SK-N-SH (cell line): ENCODE measurements around the gene AXL. TPM values are rescaled to one million over a fixed set of nuclear protein-coding genes. Genes with fewer than 3 reads are reported as not detected.
A peak's percentile ranks its signal among the peaks of the same experiment; 100 is the strongest.

Source experiments
- CTCF ChIA-PET: fragments of 300-600, 350-600 bp; formaldehyde crosslinking; extraction: SDS; loops from one replicate; lab custom pipeline; 2021; lab: Yijun Ruan, JAX
- POLR2A ChIA-PET: fragments of 350-600 bp; sonication (Branson Sonifier 250); formaldehyde crosslinking; extraction: SDS; loops from one replicate; lab custom pipeline; 2020; ENCODE audit warnings: antibody characterized with exemption, inconsistent platforms; lab: Yijun Ruan, JAX
- DNase-seq: peaks from one replicate; pipeline ENCODE4 v3.0.0; 2012
- H2AFZ ChIP-seq: fragments of 200-600 bp; sonication (generic); 2 replicates; pipeline ENCODE4 v1.8.1; 2016; ENCODE audit warnings: antibody characterized with exemption, mild to moderate bottlenecking, low read depth
- H3F3A ChIP-seq: fragments of 200-600 bp; sonication (generic); replicated peaks from 2 replicates; pipeline ENCODE3; 2016; ENCODE audit warnings: antibody characterized with exemption, mild to moderate bottlenecking; ENCODE audit not compliant: insufficient read depth
- H3K27ac ChIP-seq, 2 experiments: fragments of 200-500 bp in 1 of 2; fragments of 200-600 bp in 1 of 2; sonication (Bioruptor generic) in 1 of 2; sonication (generic), shearing (Covaris generic) in 1 of 2; 2 replicates each; pipeline versions ENCODE4 v1.5.1 to v1.6.1; 2014 to 2016; ENCODE audit warnings: low read depth in 2 of 2, inconsistent platforms in 1 of 2, low read length in 1 of 2, mild to moderate bottlenecking in 1 of 2, mixed read lengths in 1 of 2
- H3K27me3 ChIP-seq: fragments of 200-600 bp; sonication (generic), shearing (Covaris generic); 2 replicates; pipeline ENCODE4 v1.6.1; 2016; ENCODE audit warnings: mixed run types; ENCODE audit not compliant: insufficient read depth
- H3K36me3 ChIP-seq, 2 experiments: fragments of 200-500 bp in 1 of 2; fragments of 200-600 bp in 1 of 2; sonication (Bioruptor generic) in 1 of 2; sonication (generic) in 1 of 2; replicated peaks in 1 of 2; 2 replicates each; pipeline versions ENCODE3 to v1.5.1; 2014 to 2016; ENCODE audit warnings: low read length in 1 of 2, mild to moderate bottlenecking in 1 of 2; ENCODE audit not compliant: insufficient read depth in 2 of 2, control insufficient read depth in 1 of 2
- H3K4me1 ChIP-seq, 2 experiments: fragments of 200-500 bp in 1 of 2; fragments of 200-600 bp in 1 of 2; sonication (Bioruptor generic) in 1 of 2; sonication (generic), shearing (Covaris generic) in 1 of 2; 2 replicates each; pipeline versions ENCODE4 v1.5.1 to v1.6.1; 2014 to 2016; ENCODE audit warnings: low read depth in 1 of 2, low read length in 1 of 2, mixed run types in 1 of 2; ENCODE audit not compliant: insufficient read depth in 2 of 2, control insufficient read depth in 1 of 2
- H3K4me2 ChIP-seq: fragments of 200-600 bp; sonication (generic), shearing (Covaris generic); 2 replicates; pipeline ENCODE4 v1.6.1; 2017; ENCODE audit warnings: mixed run types
- H3K4me3 ChIP-seq, 2 experiments: fragments of 200-500 bp in 1 of 2; fragments of 200-600 bp in 1 of 2; sonication (Bioruptor generic) in 1 of 2; sonication (generic), shearing (Covaris generic) in 1 of 2; 2 replicates each; pipeline versions ENCODE4 v1.5.1 to v1.8.1; 2014 to 2016; ENCODE audit warnings: low read depth in 2 of 2, inconsistent platforms in 1 of 2, low read length in 1 of 2, mild to moderate bottlenecking in 1 of 2, mixed read lengths in 1 of 2, moderate library complexity in 1 of 2
- H3K79me2 ChIP-seq: fragments of 200-600 bp; sonication (generic); 2 replicates; pipeline ENCODE4 v1.8.1; 2017; ENCODE audit warnings: mild to moderate bottlenecking; ENCODE audit not compliant: insufficient read depth
- H3K9ac ChIP-seq: fragments of 200-600 bp; sonication (generic); 2 replicates; pipeline ENCODE4 v1.6.1; 2017; ENCODE audit warnings: mixed run types
- H3K9me2 ChIP-seq: fragments of 200-600 bp; sonication (generic); 2 replicates; pipeline ENCODE4 v1.6.1; 2017; ENCODE audit warnings: mixed run types
- H3K9me3 ChIP-seq: fragments of 200-600 bp; sonication (generic); 2 replicates; pipeline ENCODE4 v1.6.1; 2017; ENCODE audit warnings: mixed run types, mild to moderate bottlenecking, moderate library complexity
- H4K20me1 ChIP-seq: fragments of 200-600 bp; sonication (generic); 2 replicates; pipeline ENCODE4 v1.6.1; 2017; ENCODE audit warnings: mild to moderate bottlenecking, mixed run types; ENCODE audit not compliant: insufficient read depth
- ELF1 ChIP-seq: IDR thresholded peaks from 2 replicates; pipeline ENCODE4 v1.4.0; 2012
- GABPA ChIP-seq: IDR thresholded peaks from 2 replicates; pipeline ENCODE4 v1.4.0; 2012; ENCODE audit warnings: low read depth, mild to moderate bottlenecking
- JUND ChIP-seq: IDR thresholded peaks from 2 replicates; pipeline ENCODE4 v1.4.0; 2012
- NFIC ChIP-seq: IDR thresholded peaks from 2 replicates; pipeline ENCODE4 v1.4.0; 2012; ENCODE audit warnings: borderline replicate concordance
- RAD21 ChIP-seq: IDR thresholded peaks from 2 replicates; pipeline ENCODE4 v1.6.1; 2012; ENCODE audit warnings: mild to moderate bottlenecking, low read length
- RFX5 ChIP-seq: IDR thresholded peaks from 2 replicates; pipeline ENCODE4 v1.6.1; 2012; ENCODE audit warnings: mild to moderate bottlenecking, improper control_type of control experiment, low read length
- SIN3A ChIP-seq: IDR thresholded peaks from 2 replicates; pipeline ENCODE4 v1.6.1; 2012; ENCODE audit warnings: low read depth, mild to moderate bottlenecking, low read length, moderate library complexity, borderline replicate concordance
- SMC3 ChIP-seq: IDR thresholded peaks from 2 replicates; pipeline ENCODE4 v1.6.1; 2012; ENCODE audit warnings: low read depth, low read length, improper control_type of control experiment
- WGBS: methylation state at CpG from one replicate; pipeline ENCODE4 v1.1.6; 2017; ENCODE audit warnings: low lambda C conversion rate; 5-methylcytosine and 5-hydroxymethylcytosine counted together
- polyA plus RNA-seq, 3 experiments: library from polyadenylated mRNA; depleted of rRNA; stranded (reverse); fragments of >200 nt; gene quantifications; 2 replicates each; pipeline ENCODE4 v1.2.3, GENCODE V29; 2012
- TF ChIP-seq, protein P1 (sequence below): IDR thresholded peaks from 2 replicates; pipeline ENCODE4 v1.6.1; 2012; ENCODE audit warnings: mild to moderate bottlenecking, low read depth, low read length, moderate library complexity
- TF ChIP-seq, protein P2 (sequence below): fragments of 150-350 bp; IDR thresholded peaks from 2 replicates; pipeline ENCODE4 v1.6.1; 2017; ENCODE audit warnings: antibody characterized with exemption, low read length, low read depth, borderline replicate concordance
- TF ChIP-seq, protein P3 (sequence below): fragments of 200-600 bp; sonication (generic); IDR thresholded peaks from 2 replicates; pipeline ENCODE4 v1.6.1; 2017; ENCODE audit warnings: antibody characterized with exemption, mild to moderate bottlenecking, moderate library complexity
- TF ChIP-seq, protein P4 (sequence below): IDR thresholded peaks from 2 replicates; pipeline ENCODE4 v1.4.0; 2012; ENCODE audit warnings: low read depth, borderline replicate concordance

Gene AXL
- polyA plus RNA-seq, 1 of the 3 experiments (the other 2 are of a cell fraction) = 82.6 TPM

DNA sequence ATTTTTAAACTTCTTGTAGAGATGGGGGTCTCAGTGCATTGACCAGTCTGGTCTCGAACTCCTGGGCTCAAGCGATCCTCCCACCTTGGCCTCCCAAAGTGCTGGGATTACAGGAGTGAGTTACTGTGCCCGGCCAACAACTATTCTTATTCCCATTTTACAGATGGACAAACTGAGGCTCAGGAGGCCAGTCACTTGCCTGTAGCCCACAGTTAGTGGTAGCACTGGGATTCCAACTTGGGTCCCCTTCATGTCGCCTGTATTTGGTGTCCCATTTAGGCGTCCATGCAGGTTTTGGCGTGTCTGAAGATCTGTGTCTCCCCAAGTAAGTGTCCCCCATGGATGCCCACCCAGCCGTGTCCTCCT is 791 bp upstream of the AXL start:
- H3K4me3 ChIP-seq = peak overlapping the region in 1 of 2 experiments; percentile 81; a peak in 3 of 4 replicates
- CTCF ChIA-PET = no interaction called here
- POLR2A ChIA-PET = no interaction called here

DNA sequence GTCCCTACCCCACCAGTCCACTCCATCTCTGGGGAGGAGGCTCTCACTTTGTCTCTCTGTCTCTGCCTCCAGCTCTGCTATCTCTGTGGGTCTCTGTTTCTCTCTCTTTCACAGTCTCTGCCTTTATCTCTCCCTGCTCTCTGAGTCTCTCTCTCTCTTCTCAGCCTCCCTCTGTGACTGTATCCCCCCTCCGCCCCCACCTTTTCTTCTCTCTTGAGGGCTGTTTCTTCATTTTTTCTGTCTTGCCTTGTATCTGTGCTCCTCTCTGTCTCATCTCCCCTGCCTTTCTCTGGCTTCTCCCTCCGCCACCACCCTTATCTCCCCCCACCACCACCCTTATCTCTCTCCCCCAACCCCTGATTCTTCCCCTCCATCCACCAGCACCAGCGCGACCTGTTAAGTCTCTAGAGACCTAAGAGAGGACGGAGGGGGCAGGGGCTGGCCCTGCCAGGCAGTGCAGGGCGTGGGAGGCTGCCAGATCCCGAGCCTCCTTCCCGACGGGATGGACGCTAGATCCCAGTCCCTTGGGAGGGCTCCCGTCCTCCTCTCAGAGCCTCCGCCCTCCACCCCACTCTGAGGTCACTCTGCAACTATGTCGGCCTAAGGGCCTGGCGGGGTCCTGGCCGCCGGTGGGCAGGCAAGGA is 1.0 kb downstream of the AXL start:
- H3K4me2 ChIP-seq = peak overlapping the region; percentile 96
- H3K4me1 ChIP-seq = peaks cover 0 to 13% of the 10 kb centered on the region in 2 experiments; a peak in 2 of 4 replicates
- peaks cover 0 to 10% of the 10 kb centered on the region in 2 experiments for H3K36me3 ChIP-seq
- no peak for DNase-seq
- H3K4me3 ChIP-seq = peak overlapping the region; percentile 53 to 81
- H3K27me3 ChIP-seq = no peaks in the 10 kb centered on the region
- no peak overlapping the region for H2AFZ ChIP-seq
- 8% methylated on average over 16 of the region's 16 CpGs for WGBS
- H3K9ac ChIP-seq = peak overlapping the region; percentile 99
- H3F3A ChIP-seq = peaks cover 40% of the 10 kb centered on the region
- H3K79me2 ChIP-seq = peaks cover 67% of the 10 kb centered on the region
- H4K20me1 ChIP-seq = no peaks in the 10 kb centered on the region
- CTCF ChIA-PET = interaction anchor here (0.7 to 1.1 kb wide), 3 partner anchors 16 to 43 kb away, joined by 3 to 5 read pairs (median 3); no protein-coding TSS in a partner anchor
- no peaks in the 10 kb centered on the region for H3K9me2 ChIP-seq
- POLR2A ChIA-PET = no interaction called here
- peak overlapping the region in 1 of 2 experiments; percentile 96; a peak in 3 of 4 replicates for H3K27ac ChIP-seq
- H3K9me3 ChIP-seq = no peaks in the 10 kb centered on the region
- TF ChIP-seq, protein P1, sequence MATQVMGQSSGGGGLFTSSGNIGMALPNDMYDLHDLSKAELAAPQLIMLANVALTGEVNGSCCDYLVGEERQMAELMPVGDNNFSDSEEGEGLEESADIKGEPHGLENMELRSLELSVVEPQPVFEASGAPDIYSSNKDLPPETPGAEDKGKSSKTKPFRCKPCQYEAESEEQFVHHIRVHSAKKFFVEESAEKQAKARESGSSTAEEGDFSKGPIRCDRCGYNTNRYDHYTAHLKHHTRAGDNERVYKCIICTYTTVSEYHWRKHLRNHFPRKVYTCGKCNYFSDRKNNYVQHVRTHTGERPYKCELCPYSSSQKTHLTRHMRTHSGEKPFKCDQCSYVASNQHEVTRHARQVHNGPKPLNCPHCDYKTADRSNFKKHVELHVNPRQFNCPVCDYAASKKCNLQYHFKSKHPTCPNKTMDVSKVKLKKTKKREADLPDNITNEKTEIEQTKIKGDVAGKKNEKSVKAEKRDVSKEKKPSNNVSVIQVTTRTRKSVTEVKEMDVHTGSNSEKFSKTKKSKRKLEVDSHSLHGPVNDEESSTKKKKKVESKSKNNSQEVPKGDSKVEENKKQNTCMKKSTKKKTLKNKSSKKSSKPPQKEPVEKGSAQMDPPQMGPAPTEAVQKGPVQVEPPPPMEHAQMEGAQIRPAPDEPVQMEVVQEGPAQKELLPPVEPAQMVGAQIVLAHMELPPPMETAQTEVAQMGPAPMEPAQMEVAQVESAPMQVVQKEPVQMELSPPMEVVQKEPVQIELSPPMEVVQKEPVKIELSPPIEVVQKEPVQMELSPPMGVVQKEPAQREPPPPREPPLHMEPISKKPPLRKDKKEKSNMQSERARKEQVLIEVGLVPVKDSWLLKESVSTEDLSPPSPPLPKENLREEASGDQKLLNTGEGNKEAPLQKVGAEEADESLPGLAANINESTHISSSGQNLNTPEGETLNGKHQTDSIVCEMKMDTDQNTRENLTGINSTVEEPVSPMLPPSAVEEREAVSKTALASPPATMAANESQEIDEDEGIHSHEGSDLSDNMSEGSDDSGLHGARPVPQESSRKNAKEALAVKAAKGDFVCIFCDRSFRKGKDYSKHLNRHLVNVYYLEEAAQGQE = no peak
- TF ChIP-seq, protein P2, sequence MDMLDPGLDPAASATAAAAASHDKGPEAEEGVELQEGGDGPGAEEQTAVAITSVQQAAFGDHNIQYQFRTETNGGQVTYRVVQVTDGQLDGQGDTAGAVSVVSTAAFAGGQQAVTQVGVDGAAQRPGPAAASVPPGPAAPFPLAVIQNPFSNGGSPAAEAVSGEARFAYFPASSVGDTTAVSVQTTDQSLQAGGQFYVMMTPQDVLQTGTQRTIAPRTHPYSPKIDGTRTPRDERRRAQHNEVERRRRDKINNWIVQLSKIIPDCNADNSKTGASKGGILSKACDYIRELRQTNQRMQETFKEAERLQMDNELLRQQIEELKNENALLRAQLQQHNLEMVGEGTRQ = no peak
- TF ChIP-seq JUND (no peak), RFX5 (no peak)
- TF ChIP-seq, protein P3, sequence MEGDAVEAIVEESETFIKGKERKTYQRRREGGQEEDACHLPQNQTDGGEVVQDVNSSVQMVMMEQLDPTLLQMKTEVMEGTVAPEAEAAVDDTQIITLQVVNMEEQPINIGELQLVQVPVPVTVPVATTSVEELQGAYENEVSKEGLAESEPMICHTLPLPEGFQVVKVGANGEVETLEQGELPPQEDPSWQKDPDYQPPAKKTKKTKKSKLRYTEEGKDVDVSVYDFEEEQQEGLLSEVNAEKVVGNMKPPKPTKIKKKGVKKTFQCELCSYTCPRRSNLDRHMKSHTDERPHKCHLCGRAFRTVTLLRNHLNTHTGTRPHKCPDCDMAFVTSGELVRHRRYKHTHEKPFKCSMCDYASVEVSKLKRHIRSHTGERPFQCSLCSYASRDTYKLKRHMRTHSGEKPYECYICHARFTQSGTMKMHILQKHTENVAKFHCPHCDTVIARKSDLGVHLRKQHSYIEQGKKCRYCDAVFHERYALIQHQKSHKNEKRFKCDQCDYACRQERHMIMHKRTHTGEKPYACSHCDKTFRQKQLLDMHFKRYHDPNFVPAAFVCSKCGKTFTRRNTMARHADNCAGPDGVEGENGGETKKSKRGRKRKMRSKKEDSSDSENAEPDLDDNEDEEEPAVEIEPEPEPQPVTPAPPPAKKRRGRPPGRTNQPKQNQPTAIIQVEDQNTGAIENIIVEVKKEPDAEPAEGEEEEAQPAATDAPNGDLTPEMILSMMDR = no peak
- TF ChIP-seq, protein P4, sequence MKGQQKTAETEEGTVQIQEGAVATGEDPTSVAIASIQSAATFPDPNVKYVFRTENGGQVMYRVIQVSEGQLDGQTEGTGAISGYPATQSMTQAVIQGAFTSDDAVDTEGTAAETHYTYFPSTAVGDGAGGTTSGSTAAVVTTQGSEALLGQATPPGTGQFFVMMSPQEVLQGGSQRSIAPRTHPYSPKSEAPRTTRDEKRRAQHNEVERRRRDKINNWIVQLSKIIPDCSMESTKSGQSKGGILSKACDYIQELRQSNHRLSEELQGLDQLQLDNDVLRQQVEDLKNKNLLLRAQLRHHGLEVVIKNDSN = no peak

More for the DNA sequence above, 791 bp upstream of the AXL start:
- H3K27ac ChIP-seq = peak overlapping the region in 1 of 2 experiments; percentile 96; a peak in 2 of 4 replicates
- peaks cover 0 to 6% of the 10 kb centered on the region in 2 experiments for H3K36me3 ChIP-seq
- H3F3A ChIP-seq = peaks cover 22% of the 10 kb centered on the region
- no peaks in the 10 kb centered on the region for H3K9me3 ChIP-seq
- no peaks in the 10 kb centered on the region for H4K20me1 ChIP-seq
- peaks cover 0 to 9% of the 10 kb centered on the region in 2 experiments; a peak in 2 of 4 replicates for H3K4me1 ChIP-seq
- H3K9ac ChIP-seq = peak overlapping the region; percentile 99
- H3K79me2 ChIP-seq = peaks cover 49% of the 10 kb centered on the region
- H3K9me2 ChIP-seq = no peaks in the 10 kb centered on the region
- TF ChIP-seq, protein P4 = no peak
- TF ChIP-seq SMC3 (no peak), SIN3A (no peak), RAD21 (no peak), NFIC (no peak), ELF1 (no peak), GABPA (no peak)
- TF ChIP-seq, protein P1 = no peak
- H3K4me2 ChIP-seq = peak overlapping the region; percentile 96
- H3K27me3 ChIP-seq = no peaks in the 10 kb centered on the region
- no peak for DNase-seq
- H2AFZ ChIP-seq = no peak overlapping the region
- 67% methylated on average over 7 of the region's 7 CpGs for WGBS
